ENCODE results near the gene HDAC4. TPM values are rescaled to one million over a fixed set of nuclear protein-coding genes. Genes with fewer than 3 reads are reported as not detected.

HDAC4 gene
- polyA plus RNA-seq, 1 donor (not counting 4 experiments of a cell fraction or from before 2014, with no cell fraction given): 2.9 TPM

DNA sequence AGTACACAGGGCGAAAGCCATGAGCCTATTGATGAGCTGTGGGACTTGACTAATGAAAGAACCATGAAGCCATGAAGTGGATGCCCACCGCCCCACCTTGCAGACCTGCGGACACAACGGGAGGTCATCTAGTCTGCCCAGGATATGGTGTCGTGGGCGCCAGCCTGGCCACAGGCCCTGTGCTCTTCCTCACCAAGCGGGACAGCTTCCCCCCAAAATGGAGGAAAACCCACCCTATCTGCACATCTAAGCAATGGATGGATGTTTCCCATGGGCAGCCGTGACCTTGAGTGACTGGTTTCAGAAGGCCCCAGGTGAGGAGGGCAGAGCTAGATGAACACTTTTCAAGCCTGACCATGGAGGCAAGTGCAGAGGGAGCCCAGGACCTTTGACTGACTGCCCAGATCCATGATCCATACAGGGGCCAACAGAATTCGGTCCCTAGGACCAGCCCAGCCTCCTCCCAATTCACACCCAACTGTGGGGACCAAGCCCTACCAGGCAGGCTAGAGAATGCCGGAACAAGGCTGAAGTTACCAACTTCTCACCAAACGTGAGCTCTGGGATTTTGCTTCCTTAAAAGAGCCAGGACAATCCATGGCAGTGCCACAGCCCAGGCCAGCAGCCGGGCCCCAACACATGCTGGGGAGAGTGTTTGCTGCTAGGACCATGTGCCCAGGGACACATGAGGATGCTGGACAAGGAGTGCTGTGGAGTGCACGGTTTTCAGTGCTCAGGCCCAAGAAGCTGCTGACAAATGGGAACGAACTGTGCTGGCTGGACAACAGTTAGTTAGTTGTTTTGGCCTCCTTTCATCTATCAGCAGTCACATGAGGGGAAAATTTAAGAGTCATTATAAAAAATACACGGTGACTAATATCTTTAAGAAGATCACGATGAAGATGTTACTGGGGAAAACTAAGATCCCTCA, 249.4 kb downstream of the HDAC4 start:
- DNase-seq (ENCODE audit: low read depth, low spot score) (no peak), FAIRE-seq (no peak)
- Histone ChIP-seq H3K4me3 (ENCODE audit: control insufficient read depth in 2 of 3, extremely low read depth in 1 of 3, insufficient read depth in 2 of 3, low read depth in 1 of 3, low read length in 3 of 3) (no peak overlapping the region), H3K9me3 (ENCODE audit: control insufficient read depth, low read depth, low read length) (no peaks in the 10 kb centered on the region), H3K79me2 (ENCODE audit: control insufficient read depth, insufficient read depth, low read length) (no peaks in the 10 kb centered on the region), H4K20me1 (ENCODE audit: control insufficient read depth, extremely low read depth, insufficient read depth, low read length) (no peaks in the 10 kb centered on the region), H2AFZ (ENCODE audit: control insufficient read depth, low read length) (no peak overlapping the region), H3K4me2 (ENCODE audit: control insufficient read depth, extremely low read depth, insufficient read depth, low read depth, low read length) (no peak overlapping the region), H3K9ac (ENCODE audit: control insufficient read depth, extremely low read depth, insufficient read depth, low read length) (no peak overlapping the region), H3K27me3 (ENCODE audit: control insufficient read depth, extremely low read depth, insufficient read depth, low read length) (no peaks in the 10 kb centered on the region), H3K4me1 (ENCODE audit: control insufficient read depth, extremely low read depth, insufficient read depth, low read length) (no peaks in the 10 kb centered on the region), H3K36me3 (ENCODE audit: control insufficient read depth in 2 of 2, extremely low read depth in 1 of 2, insufficient read depth in 2 of 2, low read length in 2 of 2) (peaks cover 4 to 5% of the 10 kb centered on the region in 2 experiments), H3K27ac (ENCODE audit: control insufficient read depth, insufficient read depth, low read length) (no peak overlapping the region), H3K9me1 (ENCODE audit: control insufficient read depth, extremely low read depth, insufficient read depth, low read length) (no peaks in the 10 kb centered on the region)
- dilution Hi-C loops (cut with MboI; ENCODE audit: extremely low pct_ligation_motif_present, low sequenced_read_pairs): no loop called here
- TF ChIP-seq EZH2 (IDR thresholded peaks at IDR 0.05; ENCODE audit: low read length): no peak
- TF ChIP-seq, protein P1, sequence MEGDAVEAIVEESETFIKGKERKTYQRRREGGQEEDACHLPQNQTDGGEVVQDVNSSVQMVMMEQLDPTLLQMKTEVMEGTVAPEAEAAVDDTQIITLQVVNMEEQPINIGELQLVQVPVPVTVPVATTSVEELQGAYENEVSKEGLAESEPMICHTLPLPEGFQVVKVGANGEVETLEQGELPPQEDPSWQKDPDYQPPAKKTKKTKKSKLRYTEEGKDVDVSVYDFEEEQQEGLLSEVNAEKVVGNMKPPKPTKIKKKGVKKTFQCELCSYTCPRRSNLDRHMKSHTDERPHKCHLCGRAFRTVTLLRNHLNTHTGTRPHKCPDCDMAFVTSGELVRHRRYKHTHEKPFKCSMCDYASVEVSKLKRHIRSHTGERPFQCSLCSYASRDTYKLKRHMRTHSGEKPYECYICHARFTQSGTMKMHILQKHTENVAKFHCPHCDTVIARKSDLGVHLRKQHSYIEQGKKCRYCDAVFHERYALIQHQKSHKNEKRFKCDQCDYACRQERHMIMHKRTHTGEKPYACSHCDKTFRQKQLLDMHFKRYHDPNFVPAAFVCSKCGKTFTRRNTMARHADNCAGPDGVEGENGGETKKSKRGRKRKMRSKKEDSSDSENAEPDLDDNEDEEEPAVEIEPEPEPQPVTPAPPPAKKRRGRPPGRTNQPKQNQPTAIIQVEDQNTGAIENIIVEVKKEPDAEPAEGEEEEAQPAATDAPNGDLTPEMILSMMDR (optimal IDR thresholded peaks at IDR 0.05 in 1 of 3, IDR thresholded peaks at IDR 0.05 in 1 of 3, conservative IDR thresholded peaks at IDR 0.05 in 1 of 3; ENCODE audit: extremely low read depth in 1 of 3, insufficient read depth in 2 of 3, low read length in 3 of 3): no peak

DNA sequence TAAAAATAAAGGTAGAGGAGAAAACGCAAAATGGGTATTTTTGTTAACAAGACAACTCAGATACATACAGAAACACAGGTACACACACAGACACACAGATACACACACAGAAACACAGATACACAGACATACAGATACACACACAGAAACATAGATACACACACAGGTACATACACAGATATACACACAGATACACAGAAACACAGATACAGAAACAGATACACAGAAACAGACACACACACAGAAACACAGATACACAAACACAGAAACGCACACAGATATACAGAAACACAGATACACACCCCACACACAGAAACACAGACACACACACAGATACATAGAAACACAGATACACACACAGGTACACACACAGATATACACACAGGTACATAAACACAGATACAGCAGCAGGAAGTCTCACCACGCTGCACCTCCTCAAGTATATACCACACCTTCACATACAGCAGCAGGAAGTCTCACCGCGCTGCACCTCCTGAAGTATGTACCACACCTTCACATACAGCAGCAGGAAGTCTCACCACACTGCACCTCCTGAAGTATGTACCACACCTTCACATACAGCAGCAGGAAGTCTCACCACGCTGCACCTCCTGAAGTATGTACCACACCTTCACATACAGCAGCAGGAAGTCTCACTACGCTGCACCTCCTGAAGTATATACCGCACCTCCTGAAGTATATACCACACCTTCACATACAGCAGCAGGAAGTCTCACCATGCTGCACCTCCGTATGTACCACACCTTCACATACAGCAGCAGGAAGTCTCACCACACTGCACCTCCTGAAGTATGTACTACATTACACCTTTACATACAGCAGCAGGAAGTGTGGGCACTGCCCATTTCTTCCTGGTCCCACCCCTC, 250.5 kb downstream of the HDAC4 start:
- DNase-seq (ENCODE audit: low read depth, low spot score) (no peak), FAIRE-seq (no peak)
- Histone ChIP-seq H3K4me1 (ENCODE audit: control insufficient read depth, extremely low read depth, insufficient read depth, low read length) (no peaks in the 10 kb centered on the region), H4K20me1 (ENCODE audit: control insufficient read depth, extremely low read depth, insufficient read depth, low read length) (no peaks in the 10 kb centered on the region), H3K79me2 (ENCODE audit: control insufficient read depth, insufficient read depth, low read length) (no peaks in the 10 kb centered on the region), H3K27me3 (ENCODE audit: control insufficient read depth, extremely low read depth, insufficient read depth, low read length) (no peaks in the 10 kb centered on the region), H3K36me3 (ENCODE audit: control insufficient read depth in 2 of 2, extremely low read depth in 1 of 2, insufficient read depth in 2 of 2, low read length in 2 of 2) (peaks cover 0 to 4% of the 10 kb centered on the region in 2 experiments), H3K9me1 (ENCODE audit: control insufficient read depth, extremely low read depth, insufficient read depth, low read length) (no peaks in the 10 kb centered on the region), H3K4me3 (ENCODE audit: control insufficient read depth in 2 of 3, extremely low read depth in 1 of 3, insufficient read depth in 2 of 3, low read depth in 1 of 3, low read length in 3 of 3) (no peak overlapping the region), H3K4me2 (ENCODE audit: control insufficient read depth, extremely low read depth, insufficient read depth, low read depth, low read length) (no peak overlapping the region), H2AFZ (ENCODE audit: control insufficient read depth, low read length) (no peak overlapping the region), H3K9ac (ENCODE audit: control insufficient read depth, extremely low read depth, insufficient read depth, low read length) (no peak overlapping the region), H3K27ac (ENCODE audit: control insufficient read depth, insufficient read depth, low read length) (no peak overlapping the region), H3K9me3 (ENCODE audit: control insufficient read depth, low read depth, low read length) (no peaks in the 10 kb centered on the region)
- dilution Hi-C loops (cut with MboI; ENCODE audit: extremely low pct_ligation_motif_present, low sequenced_read_pairs): no loop called here
- TF ChIP-seq, protein P1 (optimal IDR thresholded peaks at IDR 0.05 in 1 of 3, IDR thresholded peaks at IDR 0.05 in 1 of 3, conservative IDR thresholded peaks at IDR 0.05 in 1 of 3; ENCODE audit: extremely low read depth in 1 of 3, insufficient read depth in 2 of 3, low read length in 3 of 3): no peak
- TF ChIP-seq EZH2 (IDR thresholded peaks at IDR 0.05; ENCODE audit: low read length): no peak
